ENCODE measurements around the gene RGS6.
A peak's percentile ranks its signal among the peaks of the same experiment; 100 is the strongest.

RGS6 gene

GRCh38 chr14:72061718-72062117, 129.5 kb downstream of the RGS6 start:
- H3K36me3 Mint-ChIP-seq, result no peaks in the 10 kb centered on the region
- peaks cover 2% of the 10 kb centered on the region for H3K27me3 Mint-ChIP-seq
- H3K9me3 Mint-ChIP-seq, result no peaks in the 10 kb centered on the region
- no peak overlapping the region for H3K4me3 Mint-ChIP-seq
- H3K4me1 Mint-ChIP-seq, result no peaks in the 10 kb centered on the region
- no peak overlapping the region for H3K27ac Mint-ChIP-seq

GRCh38 chr14:72063761-72064282, 131.6 kb downstream of the RGS6 start:
- H3K36me3 Mint-ChIP-seq, result no peaks in the 10 kb centered on the region
- H3K4me3 Mint-ChIP-seq, result no peak overlapping the region
- H3K4me1 Mint-ChIP-seq, result no peaks in the 10 kb centered on the region
- no peak overlapping the region for H3K27ac Mint-ChIP-seq
- peaks cover 2% of the 10 kb centered on the region for H3K27me3 Mint-ChIP-seq
- H3K9me3 Mint-ChIP-seq, result no peaks in the 10 kb centered on the region

- no peaks in the 10 kb centered on the region for H3K9me3 Mint-ChIP-seq
- H3K4me3 Mint-ChIP-seq, result no peak overlapping the region
- H3K4me1 Mint-ChIP-seq, result no peaks in the 10 kb centered on the region
- H3K27me3 Mint-ChIP-seq, result peaks cover 2% of the 10 kb centered on the region
- H3K36me3 Mint-ChIP-seq, result no peaks in the 10 kb centered on the region
- no peak overlapping the region for H3K27ac Mint-ChIP-seq
Observed at GRCh38 chr14:72064501-72064900, 132.3 kb downstream of the RGS6 start.

GRCh38 chr14:72070458-72070857, 138.2 kb downstream of the RGS6 start:
- no peaks in the 10 kb centered on the region for H3K36me3 Mint-ChIP-seq
- H3K9me3 Mint-ChIP-seq, result no peaks in the 10 kb centered on the region
- no peaks in the 10 kb centered on the region for H3K27me3 Mint-ChIP-seq
- H3K27ac Mint-ChIP-seq, result no peak overlapping the region
- H3K4me3 Mint-ChIP-seq, result no peak overlapping the region
- H3K4me1 Mint-ChIP-seq, result no peaks in the 10 kb centered on the region

DNA sequence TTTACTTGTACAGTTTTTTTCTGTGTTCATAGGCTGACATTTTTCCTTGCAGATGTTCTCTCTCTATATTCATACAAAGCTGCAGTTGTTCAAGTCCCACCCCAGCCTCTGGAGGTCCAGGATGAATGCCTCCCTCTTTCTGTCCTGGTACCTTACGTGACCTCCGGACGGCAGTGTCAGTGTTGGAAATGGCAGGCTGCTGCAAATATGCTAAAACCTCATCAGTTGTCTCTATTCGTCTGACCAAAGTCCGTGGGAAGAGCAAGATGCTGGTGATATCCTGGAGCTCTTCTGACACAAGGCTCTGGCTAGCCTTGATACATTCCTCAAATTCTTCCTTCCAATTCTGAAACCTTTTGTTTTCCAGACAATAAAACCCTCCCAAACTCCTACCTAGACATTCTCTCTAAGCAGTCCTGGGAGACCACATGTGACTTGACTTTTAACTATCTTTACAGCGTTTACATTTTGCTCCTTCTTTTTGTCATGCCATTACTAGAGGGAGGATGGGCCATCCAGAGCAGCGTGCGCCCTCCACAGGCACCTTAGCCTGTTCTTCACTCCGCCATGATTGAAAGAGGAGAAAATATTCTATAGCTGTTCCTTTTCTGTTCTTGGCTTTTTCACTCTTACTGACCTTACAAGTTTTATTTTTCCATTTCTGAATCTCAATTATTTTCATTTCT, 143.6 kb downstream of the RGS6 start:
- Mint-ChIP-seq H3K4me3 (no peak overlapping the region), H3K4me1 (no peaks in the 10 kb centered on the region), H3K27ac (no peak overlapping the region), H3K36me3 (no peaks in the 10 kb centered on the region), H3K27me3 (peaks cover 3% of the 10 kb centered on the region), H3K9me3 (no peaks in the 10 kb centered on the region)

- H3K36me3 Mint-ChIP-seq, result no peaks in the 10 kb centered on the region
- no peaks in the 10 kb centered on the region for H3K9me3 Mint-ChIP-seq
- H3K27ac Mint-ChIP-seq, result no peak overlapping the region
- H3K27me3 Mint-ChIP-seq, result peaks cover 9% of the 10 kb centered on the region
- no peak overlapping the region for H3K4me3 Mint-ChIP-seq
- H3K4me1 Mint-ChIP-seq, result no peaks in the 10 kb centered on the region
Observed at GRCh38 chr14:72081137-72081536, 148.9 kb downstream of the RGS6 start.

GRCh38 chr14:72084935-72085334, 152.7 kb downstream of the RGS6 start:
- Mint-ChIP-seq H3K36me3 (no peaks in the 10 kb centered on the region), H3K4me1 (no peaks in the 10 kb centered on the region), H3K4me3 (no peak overlapping the region), H3K9me3 (no peaks in the 10 kb centered on the region), H3K27ac (no peak overlapping the region), H3K27me3 (peaks cover 7% of the 10 kb centered on the region)

DNA sequence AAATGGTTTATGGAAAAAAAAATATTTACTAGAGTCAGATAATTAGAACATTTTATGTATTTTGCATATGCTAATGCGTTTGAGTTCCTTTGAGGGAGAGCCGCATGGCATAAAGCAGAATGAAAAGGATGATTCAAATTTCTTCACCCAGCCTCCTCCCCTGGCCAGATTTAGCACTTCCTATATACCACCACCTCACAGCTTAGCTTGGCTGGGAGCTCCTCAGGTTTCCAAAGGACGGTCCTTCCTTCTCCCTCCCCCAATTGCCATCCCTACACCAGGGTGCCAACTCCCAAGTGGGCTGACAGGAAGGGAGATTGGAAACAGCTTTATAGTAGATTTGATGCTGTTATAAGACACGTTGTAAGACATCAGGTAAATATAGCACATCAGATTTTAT, 157.4 kb downstream of the RGS6 start:
- H3K9me3 Mint-ChIP-seq, result no peaks in the 10 kb centered on the region
- no peak overlapping the region for H3K27ac Mint-ChIP-seq
- no peaks in the 10 kb centered on the region for H3K27me3 Mint-ChIP-seq
- H3K4me1 Mint-ChIP-seq, result no peaks in the 10 kb centered on the region
- H3K4me3 Mint-ChIP-seq, result no peak overlapping the region
- no peaks in the 10 kb centered on the region for H3K36me3 Mint-ChIP-seq

GRCh38 chr14:72094844-72095582, 162.8 kb downstream of the RGS6 start:
- Mint-ChIP-seq H3K36me3 (no peaks in the 10 kb centered on the region), H3K27ac (no peak overlapping the region), H3K4me1 (no peaks in the 10 kb centered on the region), H3K9me3 (peaks cover 3% of the 10 kb centered on the region), H3K27me3 (peaks cover 11% of the 10 kb centered on the region), H3K4me3 (no peak overlapping the region)

GRCh38 chr14:72097173-72097783, 165.0 kb downstream of the RGS6 start:
- H3K9me3 Mint-ChIP-seq, result peaks cover 3% of the 10 kb centered on the region
- no peak overlapping the region for H3K4me3 Mint-ChIP-seq
- no peaks in the 10 kb centered on the region for H3K4me1 Mint-ChIP-seq
- H3K36me3 Mint-ChIP-seq, result no peaks in the 10 kb centered on the region
- H3K27ac Mint-ChIP-seq, result no peak overlapping the region
- peaks cover 11% of the 10 kb centered on the region for H3K27me3 Mint-ChIP-seq

DNA sequence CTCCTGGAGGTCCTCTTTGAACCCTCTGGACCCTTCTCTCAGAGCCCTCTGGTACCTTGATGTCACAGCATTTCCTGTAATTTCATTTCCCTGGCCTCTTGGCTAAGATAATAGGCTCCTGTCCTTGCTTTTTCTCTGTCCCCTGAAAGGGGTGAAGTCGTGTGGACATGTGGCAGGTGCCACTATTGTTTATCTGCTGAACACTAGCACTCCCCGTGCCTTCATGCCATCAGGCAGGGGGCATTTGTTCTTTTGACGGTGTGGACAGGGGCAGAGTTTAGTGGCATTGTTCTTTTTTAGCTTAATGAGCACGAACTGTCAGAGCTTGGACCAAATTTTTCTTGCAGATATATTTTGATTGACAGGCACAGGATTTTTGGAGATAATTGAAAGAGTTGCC, 166.0 kb downstream of the RGS6 start:
- Mint-ChIP-seq H3K36me3 (no peaks in the 10 kb centered on the region), H3K27ac (no peak overlapping the region), H3K4me3 (no peak overlapping the region)

DNA sequence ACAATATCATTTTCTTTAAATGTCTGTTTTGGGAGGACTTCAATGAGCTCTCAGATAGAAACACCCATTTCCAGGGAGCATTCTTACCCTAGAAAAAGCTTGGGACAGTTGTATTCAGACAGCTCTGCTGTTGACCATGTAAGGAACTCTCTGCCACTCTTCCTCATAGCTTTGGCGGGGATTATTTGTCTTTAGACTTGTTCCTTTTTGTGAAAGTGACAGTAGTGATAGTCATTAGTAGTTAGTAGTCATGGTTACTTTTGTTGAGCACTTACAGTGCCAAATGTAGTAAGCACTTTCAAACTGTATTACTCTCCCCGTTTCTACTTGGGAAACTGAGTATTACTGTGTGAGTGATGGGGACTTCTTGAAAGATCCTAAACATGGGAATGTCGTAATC, 167.3 kb downstream of the RGS6 start:
- no peaks in the 10 kb centered on the region for H3K36me3 Mint-ChIP-seq
- H3K4me3 Mint-ChIP-seq, result no peak overlapping the region

More for the DNA sequence above, 166.0 kb downstream of the RGS6 start:
- H3K27me3 Mint-ChIP-seq, result peaks cover 12% of the 10 kb centered on the region
- no peaks in the 10 kb centered on the region for H3K4me1 Mint-ChIP-seq
- H3K9me3 Mint-ChIP-seq, result peaks cover 3% of the 10 kb centered on the region

DNA sequence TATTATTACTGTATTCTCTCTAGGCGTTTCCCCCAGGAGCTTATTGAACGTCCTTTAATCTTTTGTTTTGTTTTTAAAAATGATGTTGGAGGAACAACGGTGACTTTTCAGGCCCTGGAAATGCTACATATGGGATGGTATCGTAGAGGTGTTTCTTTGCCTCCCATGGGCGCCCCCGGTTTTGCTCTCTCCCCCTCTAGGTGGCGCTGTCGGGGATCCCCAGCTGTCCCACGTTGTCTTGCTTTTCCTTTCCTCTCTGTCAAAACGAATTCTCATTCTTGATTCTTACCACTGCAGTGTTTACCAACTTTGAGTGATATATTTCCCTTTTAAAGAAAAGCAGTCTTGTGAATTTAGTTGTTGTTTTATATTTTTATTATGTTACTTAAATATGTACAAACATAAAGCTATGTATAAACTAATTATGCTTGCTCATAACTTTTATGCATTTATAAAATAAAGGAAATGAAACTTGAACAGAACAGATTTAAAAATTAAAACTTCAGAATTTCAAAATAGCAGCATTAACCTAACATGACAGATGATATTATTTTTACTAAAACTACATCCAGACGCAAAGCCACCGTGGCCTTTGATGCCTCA, 171.9 kb downstream of the RGS6 start:
- H3K4me3 Mint-ChIP-seq, result no peak overlapping the region
- no peaks in the 10 kb centered on the region for H3K9me3 Mint-ChIP-seq
- H3K4me1 Mint-ChIP-seq, result no peaks in the 10 kb centered on the region
- H3K27ac Mint-ChIP-seq, result no peak overlapping the region
- H3K27me3 Mint-ChIP-seq, result peaks cover 5% of the 10 kb centered on the region
- no peaks in the 10 kb centered on the region for H3K36me3 Mint-ChIP-seq

More for the DNA sequence above, 167.3 kb downstream of the RGS6 start:
- peaks cover 3% of the 10 kb centered on the region for H3K9me3 Mint-ChIP-seq
- H3K27ac Mint-ChIP-seq, result peak overlapping the region; percentile 1
- H3K4me1 Mint-ChIP-seq, result no peaks in the 10 kb centered on the region
- H3K27me3 Mint-ChIP-seq, result peaks cover 15% of the 10 kb centered on the region

DNA sequence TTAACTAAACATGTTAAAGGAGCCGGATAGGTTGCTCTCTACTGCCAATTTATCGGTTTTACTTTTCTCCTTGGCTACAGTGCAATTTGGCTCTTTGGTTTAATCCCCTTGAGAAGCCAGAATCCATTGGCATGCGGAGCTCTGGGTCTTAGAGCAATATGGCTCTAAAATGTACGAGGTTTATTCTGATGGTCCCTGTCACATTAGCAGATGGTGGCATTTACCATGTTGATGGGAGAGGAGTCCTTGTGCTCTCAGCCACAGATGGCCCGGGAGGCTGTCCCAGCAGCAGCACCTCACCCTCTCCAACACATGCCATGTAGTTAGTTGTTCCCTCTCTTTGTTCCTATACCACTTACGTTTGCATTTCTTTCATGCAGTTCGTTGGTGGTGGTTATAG, 179.7 kb downstream of the RGS6 start:
- H3K9me3 Mint-ChIP-seq, result no peaks in the 10 kb centered on the region
- H3K36me3 Mint-ChIP-seq, result no peaks in the 10 kb centered on the region
- no peak overlapping the region for H3K4me3 Mint-ChIP-seq
- no peak overlapping the region for H3K27ac Mint-ChIP-seq
- peaks cover 9% of the 10 kb centered on the region for H3K27me3 Mint-ChIP-seq
- no peaks in the 10 kb centered on the region for H3K4me1 Mint-ChIP-seq

- no peaks in the 10 kb centered on the region for H3K4me1 Mint-ChIP-seq
- no peaks in the 10 kb centered on the region for H3K9me3 Mint-ChIP-seq
- peaks cover 3% of the 10 kb centered on the region for H3K27me3 Mint-ChIP-seq
- H3K27ac Mint-ChIP-seq, result no peak overlapping the region
- H3K4me3 Mint-ChIP-seq, result no peak overlapping the region
- H3K36me3 Mint-ChIP-seq, result no peaks in the 10 kb centered on the region
Observed at GRCh38 chr14:72118841-72119240, 186.6 kb downstream of the RGS6 start.

DNA sequence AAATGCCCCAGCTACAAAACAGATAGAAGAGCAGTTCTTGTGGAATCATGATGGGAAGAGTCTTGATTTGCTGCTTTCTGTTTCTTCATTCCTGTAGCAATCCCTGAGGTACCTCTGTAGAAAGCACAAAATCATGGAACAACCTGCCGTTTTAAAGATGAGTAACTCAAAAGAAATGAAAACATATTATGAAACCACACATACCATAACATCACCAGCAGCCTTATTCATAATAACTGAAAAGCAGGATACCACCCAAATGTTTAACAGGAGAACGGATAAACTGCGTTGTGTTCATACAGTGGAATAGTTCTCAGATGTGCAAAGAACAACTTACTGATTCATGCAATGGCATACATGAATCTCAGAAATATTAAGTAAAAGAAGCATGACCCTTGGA, 188.1 kb downstream of the RGS6 start:
- H3K9me3 Mint-ChIP-seq, result no peaks in the 10 kb centered on the region
- peaks cover 3% of the 10 kb centered on the region for H3K27me3 Mint-ChIP-seq
- no peaks in the 10 kb centered on the region for H3K36me3 Mint-ChIP-seq
- H3K4me1 Mint-ChIP-seq, result no peaks in the 10 kb centered on the region
- no peak overlapping the region for H3K4me3 Mint-ChIP-seq
- no peak overlapping the region for H3K27ac Mint-ChIP-seq
